Body of pancreas (tissue), 4 donors: ENCODE data around the gene PINK1. TPM values are rescaled to one million over a fixed set of nuclear protein-coding genes. Genes with fewer than 3 reads are reported as not detected.

ENCODE experiments used
- ATAC-seq: fragments of 150-250 bp; one replicate; pipeline ENCODE4 v1.9.1; 2016
- DNase-seq, 4 donors: peaks; one replicate each; pipeline ENCODE4 v3.0.0-alpha.2; 2019
- H3K27ac ChIP-seq, 4 donors: fragments of 200-600 bp; sonication (generic); 1 replicate in 3 of 4; 2 replicates in 1 of 4; pipeline versions ENCODE4 v1.5.1 to v1.6.1; 2016 to 2019; ENCODE audit warnings: mild to moderate bottlenecking in 1 of 4, mixed read lengths in 1 of 4, moderate library complexity in 1 of 4
- H3K27me3 ChIP-seq, 2 donors: fragments of 200-600 bp; sonication (generic); one replicate each; pipeline ENCODE4 v1.6.0; 2016; ENCODE audit warnings: mild to moderate bottlenecking in 1 of 2
- H3K36me3 ChIP-seq, 2 donors: fragments of 200-600 bp; sonication (generic); replicated peaks in 1 of 2; 2 replicates each; pipeline ENCODE4 v1.5.1; 2016; ENCODE audit warnings: low read depth in 2 of 2; ENCODE audit not compliant: insufficient read depth in 1 of 2
- H3K4me1 ChIP-seq: fragments of 200-600 bp; sonication (generic); one replicate; pipeline ENCODE4 v1.6.0; 2016
- H3K4me3 ChIP-seq, 2 donors: fragments of 200-600 bp; sonication (generic); 1 replicate in 1 of 2; 2 replicates in 1 of 2; pipeline ENCODE4 v1.5.1; 2016 to 2019
- H3K9me3 ChIP-seq, 3 donors: fragments of 200-600 bp; sonication (generic); 1 replicate in 2 of 3; 2 replicates in 1 of 3; pipeline ENCODE4 v1.5.1; 2016
- CTCF ChIP-seq, 7 experiments: fragments of 450-650 bp in 4 of 7; fragments of 200-600 bp in 3 of 7; sonication (generic) in 3 of 7; IDR thresholded peaks; one replicate each; pipeline ENCODE4 v1.5.1; 2016 to 2019; ENCODE audit warnings: antibody characterized with exemption in 7 of 7
- POLR2A ChIP-seq, 3 donors: fragments of 450-650 bp; IDR thresholded peaks; one replicate each; pipeline ENCODE4 v1.6.1; 2016; ENCODE audit warnings: antibody characterized with exemption in 3 of 3, mild to moderate bottlenecking in 2 of 3
- WGBS, 2 donors: methylation state at CpG; one replicate each; pipeline ENCODE4 v1.1.5; 2017; 5-methylcytosine and 5-hydroxymethylcytosine counted together
- intact Hi-C: fragments of 100-400 bp; cut with DNase I; formaldehyde crosslinking; loops from one replicate; pipeline ENCODE4 v1.15.1; 2023
- total RNA-seq, 2 donors: library from RNA; depleted of rRNA; stranded (reverse); fragments of >200 nt; gene quantifications; one replicate each; pipeline ENCODE4 v1.1.0, GENCODE V29; 2016

The PINK1 gene
- total RNA-seq, 2 donors from 2014 or later, result 40.9 to 67.5 TPM

- intact Hi-C loops, result no loop called here
- no peak for DNase-seq
- no peak for ATAC-seq
- TF ChIP-seq CTCF (IDR thresholded peaks at IDR 0.05) (no peak), POLR2A (IDR thresholded peaks at IDR 0.05) (no peak)
- H3K4me3 ChIP-seq, result no peak overlapping the region
- no peaks in the 10 kb centered on the region for H3K27me3 ChIP-seq
- no peaks in the 10 kb centered on the region for H3K36me3 ChIP-seq
- WGBS, 2 donors, result 75 to 77% methylated on average over 6 of the region's 6 CpGs
- H3K9me3 ChIP-seq, result no peaks in the 10 kb centered on the region
- no peak overlapping the region for H3K27ac ChIP-seq
- H3K4me1 ChIP-seq, result peaks cover 7% of the 10 kb centered on the region
These were observed 45.3 kb downstream of the PINK1 start for GRCh38 chr1:20678599-20678998.

GRCh38 chr1:20680269-20680668 is 47.0 kb downstream of the PINK1 start:
- Histone ChIP-seq H3K4me1 (peaks cover 7% of the 10 kb centered on the region), H3K4me3 (no peak overlapping the region), H3K36me3 (no peaks in the 10 kb centered on the region), H3K27ac (no peak overlapping the region), H3K9me3 (no peaks in the 10 kb centered on the region), H3K27me3 (no peaks in the 10 kb centered on the region)
- ATAC-seq (no peak), DNase-seq (no peak)
- WGBS, 2 donors, result 35 to 39% methylated on average over 5 of the region's 5 CpGs
- intact Hi-C loops, result no loop called here
- TF ChIP-seq CTCF (IDR thresholded peaks at IDR 0.05), result no peak
- no peak for TF ChIP-seq POLR2A (IDR thresholded peaks at IDR 0.05)

GRCh38 chr1:20681999-20682398 is 48.7 kb downstream of the PINK1 start:
- no peak for ATAC-seq
- no peaks in the 10 kb centered on the region for H3K36me3 ChIP-seq
- H3K4me3 ChIP-seq, result no peak overlapping the region
- no peak overlapping the region for H3K27ac ChIP-seq
- WGBS, 2 donors, result 78 to 84% methylated on average over 9 of the region's 9 CpGs
- no peaks in the 10 kb centered on the region for H3K27me3 ChIP-seq
- H3K4me1 ChIP-seq, result peaks cover 7% of the 10 kb centered on the region
- no peaks in the 10 kb centered on the region for H3K9me3 ChIP-seq
- DNase-seq, result no peak
- intact Hi-C loops, result no loop called here
- TF ChIP-seq CTCF (IDR thresholded peaks at IDR 0.05) (no peak), POLR2A (IDR thresholded peaks at IDR 0.05) (no peak)

GRCh38 chr1:20682571-20683236 is 49.4 kb downstream of the PINK1 start:
- H3K4me1 ChIP-seq, result peaks cover 7% of the 10 kb centered on the region
- TF ChIP-seq CTCF (IDR thresholded peaks at IDR 0.05) (no peak), POLR2A (IDR thresholded peaks at IDR 0.05) (no peak)
- H3K27me3 ChIP-seq, result no peaks in the 10 kb centered on the region
- DNase-seq (peak in 1 of 4 donors; percentile 22), ATAC-seq (no peak)
- no peaks in the 10 kb centered on the region for H3K36me3 ChIP-seq
- WGBS, 2 donors, result 70 to 76% methylated on average over 18 to 23 of the region's 24 CpGs
- no peak overlapping the region for H3K4me3 ChIP-seq
- intact Hi-C loops, result no loop called here
- H3K27ac ChIP-seq, result no peak overlapping the region
- H3K9me3 ChIP-seq, result no peaks in the 10 kb centered on the region

- H3K27me3 ChIP-seq, result no peaks in the 10 kb centered on the region
- no peaks in the 10 kb centered on the region for H3K36me3 ChIP-seq
- WGBS, 2 donors, result 69 to 80% methylated on average over 6 to 10 of the region's 10 CpGs
- H3K9me3 ChIP-seq, result no peaks in the 10 kb centered on the region
- no peak overlapping the region for H3K27ac ChIP-seq
- no peak for ATAC-seq
- intact Hi-C loops, result no loop called here
- H3K4me1 ChIP-seq, result peaks cover 7% of the 10 kb centered on the region
- DNase-seq, result no peak
- no peak for TF ChIP-seq POLR2A (IDR thresholded peaks at IDR 0.05)
- TF ChIP-seq CTCF (IDR thresholded peaks at IDR 0.05), result no peak
- H3K4me3 ChIP-seq, result no peak overlapping the region
These were observed 50.4 kb downstream of the PINK1 start for GRCh38 chr1:20683614-20684013.
